ENCODE measurements around the gene TPBGL. TPM values are rescaled to one million over a fixed set of nuclear protein-coding genes. Genes with fewer than 3 reads are reported as not detected.

The TPBGL gene
- total RNA-seq, 1 experiment from 2014 or later, result 0.41 TPM

GRCh38 chr11:75193711-75194110 is 46.9 kb upstream of the TPBGL start:
- H3K27me3 ChIP-seq (replicated peaks; ENCODE audit: insufficient read depth, low read depth, low read length, poor library complexity), result no peaks in the 10 kb centered on the region
- POLR2A ChIA-PET (ENCODE audit: low non-redundant PET), result no interaction called here

GRCh38 chr11:75194147-75194546 is 46.4 kb upstream of the TPBGL start:
- no peak for DNase-seq (ENCODE audit: low spot score)
- ChIA-PET POLR2A (ENCODE audit: low non-redundant PET) (no interaction called here), CTCF (interaction anchor here (0.6 to 0.7 kb wide), 2 partner anchors 11 to 57 kb away, joined by 3 to 10 read pairs; no protein-coding TSS in a partner anchor)
- Histone ChIP-seq H3K4me1 (ENCODE audit: insufficient read depth, low read length, poor library complexity, severe bottlenecking) (no peaks in the 10 kb centered on the region), H3K4me3 (ENCODE audit: low read depth, low read length, poor library complexity, severe bottlenecking) (no peak overlapping the region), H3K27ac (ENCODE audit: low read depth, low read length, poor library complexity, severe bottlenecking) (no peak overlapping the region), H3K9me3 (ENCODE audit: low read depth, low read length, poor library complexity, severe bottlenecking) (no peaks in the 10 kb centered on the region), H3K27me3 (replicated peaks; ENCODE audit: insufficient read depth, low read depth, low read length, poor library complexity) (no peaks in the 10 kb centered on the region), H3K36me3 (ENCODE audit: insufficient read depth, low read length, poor library complexity, severe bottlenecking) (no peaks in the 10 kb centered on the region)
- intact Hi-C loops (cut with micrococcal nuclease; ENCODE audit: unreplicated experiment), result no loop called here
- TF ChIP-seq EZH2 (IDR thresholded peaks at IDR 0.05; ENCODE audit: borderline replicate concordance, low read depth, low read length, poor library complexity, severe bottlenecking) (no peak), CTCF (conservative IDR thresholded peaks at IDR 0.05; ENCODE audit: low read depth, low read length) (no peak)
- BruUV-seq (replicated peaks), result no TSS peak

More at GRCh38 chr11:75193711-75194110, 46.9 kb upstream of the TPBGL start:
- no peak for DNase-seq (ENCODE audit: low spot score)
- H3K4me1 ChIP-seq (ENCODE audit: insufficient read depth, low read length, poor library complexity, severe bottlenecking), result no peaks in the 10 kb centered on the region
- no peak for TF ChIP-seq CTCF (conservative IDR thresholded peaks at IDR 0.05; ENCODE audit: low read depth, low read length)
- TF ChIP-seq EZH2 (IDR thresholded peaks at IDR 0.05; ENCODE audit: borderline replicate concordance, low read depth, low read length, poor library complexity, severe bottlenecking), result no peak
- no peaks in the 10 kb centered on the region for H3K36me3 ChIP-seq (ENCODE audit: insufficient read depth, low read length, poor library complexity, severe bottlenecking)
- no peaks in the 10 kb centered on the region for H3K9me3 ChIP-seq (ENCODE audit: low read depth, low read length, poor library complexity, severe bottlenecking)
- BruUV-seq (replicated peaks), result no TSS peak
- no peak overlapping the region for H3K4me3 ChIP-seq (ENCODE audit: low read depth, low read length, poor library complexity, severe bottlenecking)
- intact Hi-C loops (cut with micrococcal nuclease; ENCODE audit: unreplicated experiment), result no loop called here
- no peak overlapping the region for H3K27ac ChIP-seq (ENCODE audit: low read depth, low read length, poor library complexity, severe bottlenecking)
- CTCF ChIA-PET, result interaction anchor here (0.6 kb wide), 1 partner anchor 11 kb away, joined by 3 read pairs; no protein-coding TSS in a partner anchor

- intact Hi-C loops (cut with micrococcal nuclease; ENCODE audit: unreplicated experiment), result no loop called here
- ChIA-PET CTCF (interaction anchor here (1.1 to 2.7 kb wide), 2 partner anchors 10 to 55 kb away, joined by 6 to 7 read pairs; no protein-coding TSS in a partner anchor), POLR2A (ENCODE audit: low non-redundant PET) (no interaction called here)
- Histone ChIP-seq H3K36me3 (ENCODE audit: insufficient read depth, low read length, poor library complexity, severe bottlenecking) (no peaks in the 10 kb centered on the region), H3K4me1 (ENCODE audit: insufficient read depth, low read length, poor library complexity, severe bottlenecking) (no peaks in the 10 kb centered on the region), H3K27ac (ENCODE audit: low read depth, low read length, poor library complexity, severe bottlenecking) (no peak overlapping the region), H3K27me3 (replicated peaks; ENCODE audit: insufficient read depth, low read depth, low read length, poor library complexity) (no peaks in the 10 kb centered on the region), H3K4me3 (ENCODE audit: low read depth, low read length, poor library complexity, severe bottlenecking) (no peak overlapping the region), H3K9me3 (ENCODE audit: low read depth, low read length, poor library complexity, severe bottlenecking) (no peaks in the 10 kb centered on the region)
- BruUV-seq (replicated peaks), result no TSS peak
- TF ChIP-seq EZH2 (IDR thresholded peaks at IDR 0.05; ENCODE audit: borderline replicate concordance, low read depth, low read length, poor library complexity, severe bottlenecking), result no peak
- TF ChIP-seq CTCF (conservative IDR thresholded peaks at IDR 0.05; ENCODE audit: low read depth, low read length), result no peak
- DNase-seq (ENCODE audit: low spot score), result no peak
Observed at GRCh38 chr11:75195167-75195962, 45.2 kb upstream of the TPBGL start.
